Stimulated activated CD4-positive, alpha-beta T cell treated with anti-CD3 and anti-CD28 coated beads, Interleukin-15, amount 100 ng/mL, for 1 hour (primary cell): ENCODE measurements around the gene KCTD21.
"Not testable (repeated sequence)": the region's sequence is repeated elsewhere in the genome, so short reads cannot be mapped to it uniquely, and the experiment has no call there.

Experiments used
- DNase-seq, 2 donors: peaks; one replicate each; pipeline ENCODE4 v3.0.0-alpha.2; 2020; ENCODE audit warnings: low read depth in 1 of 2, low spot score in 1 of 2

The KCTD21 gene

GRCh38 chr11:78188286-78189173 lies at the start of gene KCTD21, which contains the start of gene USP35:
TSS of gene KCTD21 (minus strand) at chr11:78188626. CDS start at chr11:78174554, 14,072 bp downstream.
TSS of gene USP35 (plus strand) at chr11:78188919. CDS start at chr11:78196246, 7,327 bp downstream.
- DNase-seq: peak; percentile 78 to 85

- no peak for DNase-seq
Measured at GRCh38 chr11:78237293-78238046, 49.0 kb upstream of the KCTD21 start.

- DNase-seq: no peak
Measured at GRCh38 chr11:78234006-78234405, 45.6 kb upstream of the KCTD21 start.

- DNase-seq: not testable (repeated sequence)
Measured at GRCh38 chr11:78233046-78233445, 44.6 kb upstream of the KCTD21 start.

GRCh38 chr11:78231962-78232501 lies 43.6 kb upstream of the KCTD21 start:
- no peak for DNase-seq

- DNase-seq: no peak
Measured at GRCh38 chr11:78230161-78230877, 41.9 kb upstream of the KCTD21 start.

- no peak for DNase-seq
Measured at GRCh38 chr11:78229106-78229505, 40.7 kb upstream of the KCTD21 start.

GRCh38 chr11:78228467-78228866 lies 40.0 kb upstream of the KCTD21 start:
- no peak for DNase-seq

- no peak for DNase-seq
Measured at GRCh38 chr11:78227921-78228320, 39.5 kb upstream of the KCTD21 start.

GRCh38 chr11:78226684-78227680 lies 38.6 kb upstream of the KCTD21 start:
- DNase-seq: no peak

GRCh38 chr11:78224906-78225420 lies 36.5 kb upstream of the KCTD21 start:
- DNase-seq: no peak

- no peak for DNase-seq
Measured at GRCh38 chr11:78224506-78224905, 36.1 kb upstream of the KCTD21 start.

- no peak for DNase-seq
Measured at GRCh38 chr11:78223320-78223954, 35.0 kb upstream of the KCTD21 start.

GRCh38 chr11:78222726-78223125 lies 34.3 kb upstream of the KCTD21 start:
- not testable (repeated sequence) for DNase-seq

- DNase-seq: no peak
Measured at GRCh38 chr11:78221396-78222315, 33.2 kb upstream of the KCTD21 start.

GRCh38 chr11:78220218-78221157 lies 32.1 kb upstream of the KCTD21 start:
- DNase-seq: no peak
